CD1c-positive myeloid dendritic cell (primary cell): Measurements from ENCODE around the gene ABCD4.
"Not testable (repeated sequence)": the region's sequence is repeated elsewhere in the genome, so short reads cannot be mapped to it uniquely, and the experiment has no call there.

ENCODE experiments used
- DNase-seq: peaks from one replicate; pipeline ENCODE4 v3.0.0-alpha.2; 2016; ENCODE audit errors: extremely low spot score

Gene ABCD4

DNA sequence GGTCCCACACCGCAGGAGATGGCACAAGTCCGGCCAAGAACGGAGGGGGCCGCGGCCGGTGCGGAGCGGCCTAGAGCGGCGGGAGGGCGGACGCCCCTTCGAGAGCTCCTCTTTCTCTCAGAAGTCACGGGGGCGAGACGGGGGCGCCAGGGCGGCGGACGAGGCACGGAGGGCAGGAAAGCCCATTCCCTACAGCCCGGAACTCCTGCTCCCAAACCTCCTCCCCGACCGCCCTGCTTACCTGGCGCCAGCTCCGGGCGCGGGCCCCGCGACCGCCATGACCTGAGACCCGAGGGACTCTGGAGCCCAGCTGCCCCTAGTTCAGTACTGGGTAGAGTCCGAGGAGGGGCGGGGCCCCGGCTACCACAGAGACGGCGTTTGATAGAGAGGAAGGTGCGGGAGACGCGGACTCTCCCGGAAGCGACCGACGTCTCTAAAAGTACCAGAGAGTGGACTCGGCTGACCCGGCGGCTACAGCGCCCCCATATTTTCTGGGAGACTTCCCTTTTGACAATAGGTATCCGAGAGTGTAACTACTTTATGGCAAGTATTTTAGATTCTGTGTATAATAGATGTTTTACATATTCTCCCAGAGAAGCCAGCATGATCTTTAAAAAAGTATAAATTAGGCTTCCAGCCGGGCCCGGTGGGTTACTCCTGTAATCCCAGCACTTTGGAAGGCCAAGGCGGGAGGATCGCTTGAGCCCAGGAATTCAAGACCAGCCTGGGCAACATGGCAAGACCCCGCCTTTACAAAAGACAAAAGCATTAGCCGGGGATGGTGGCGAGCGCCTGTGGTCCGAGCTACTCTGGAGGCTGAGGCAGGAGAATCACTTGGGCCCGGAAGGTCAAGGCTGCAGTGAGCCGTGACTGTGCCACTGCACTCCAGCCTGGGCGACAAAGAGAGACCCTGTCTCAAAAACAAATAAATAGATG is at the start of gene ABCD4:
ABCD4 (minus strand) TSS at position 301 of the 936 bp plus-strand sequence; CDS start at position 279, 22 bp downstream.
- peak; percentile 89 for DNase-seq

- DNase-seq: no peak
These were observed 48.2 kb upstream of the ABCD4 start for GRCh38 chr14:74350928-74351323.

GRCh38 chr14:74350211-74350927 is 47.6 kb upstream of the ABCD4 start:
- DNase-seq: no peak

- DNase-seq: no peak
These were observed 47.0 kb upstream of the ABCD4 start for GRCh38 chr14:74349757-74350156.

DNA sequence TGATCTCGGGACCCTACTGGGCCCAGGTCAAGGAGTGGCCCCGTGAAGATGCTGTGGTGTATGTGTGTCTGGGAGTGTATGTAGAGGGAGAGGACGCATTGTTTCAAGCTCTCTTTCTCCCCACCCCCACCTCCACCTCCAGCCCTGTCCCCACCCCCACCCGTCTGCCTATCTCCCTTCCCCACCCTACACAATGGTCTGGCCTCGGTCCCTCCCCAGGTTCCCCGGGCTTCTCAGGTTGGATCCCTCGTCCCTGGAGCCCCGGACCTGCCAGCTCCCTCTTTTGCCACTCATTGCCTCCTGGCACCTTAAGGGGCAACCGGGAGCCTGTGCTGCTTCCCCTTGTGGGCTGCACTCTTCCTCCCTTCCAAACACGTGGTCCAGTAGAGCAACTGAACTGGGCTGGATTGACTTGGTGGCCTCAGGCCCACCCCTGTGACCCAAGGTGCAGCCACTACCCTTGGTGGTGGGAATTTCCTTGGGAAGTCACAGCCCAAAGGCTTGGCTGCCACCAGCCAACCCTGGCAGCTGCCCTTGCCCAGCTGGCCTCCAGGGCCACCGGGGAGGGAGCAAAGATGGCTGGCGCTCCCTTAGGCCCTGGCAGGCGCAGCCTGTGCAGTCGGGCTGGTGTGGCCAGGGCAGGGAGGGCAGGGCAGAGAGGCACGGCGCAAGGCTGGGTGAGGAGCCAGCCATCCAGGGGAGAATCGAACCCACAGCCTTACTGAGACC is 46.2 kb upstream of the ABCD4 start:
- DNase-seq: no peak

DNA sequence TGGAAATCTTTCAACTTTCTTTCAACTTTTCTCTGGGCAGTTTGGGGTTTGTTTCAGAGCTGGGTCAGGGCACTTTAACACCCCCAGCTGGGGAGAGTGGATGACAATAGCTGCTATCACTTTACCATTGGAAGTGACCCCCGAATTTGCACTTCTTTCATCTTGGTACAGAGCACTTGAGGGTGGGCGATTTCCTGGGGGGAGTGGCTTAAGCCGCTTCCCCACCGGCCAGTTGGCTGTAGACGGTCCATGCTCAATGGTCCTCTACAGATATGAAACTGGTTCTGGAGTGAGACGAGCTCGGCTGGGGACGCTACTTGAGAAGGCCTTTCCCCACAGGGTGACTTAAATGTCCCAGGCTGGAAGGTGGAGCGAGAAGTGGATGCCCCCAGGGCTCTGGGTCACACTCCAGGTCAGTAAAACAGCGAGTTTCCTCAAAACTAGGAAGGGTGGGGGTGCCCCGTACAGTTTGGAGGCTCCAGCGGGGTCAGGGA is 45.6 kb upstream of the ABCD4 start, which contains the start of gene VRTN:
VRTN (plus strand) TSS at position 231 of the 494 bp plus-strand sequence. CDS start 8,313 bp downstream, outside the sequence.
- DNase-seq: no peak

GRCh38 chr14:74347795-74348100 is 45.0 kb upstream of the ABCD4 start:
- no peak for DNase-seq

- DNase-seq: no peak
These were observed 44.5 kb upstream of the ABCD4 start for GRCh38 chr14:74347097-74347794.

- DNase-seq: no peak
These were observed 43.6 kb upstream of the ABCD4 start for GRCh38 chr14:74346341-74346740.

GRCh38 chr14:74333909-74334308 is 31.2 kb upstream of the ABCD4 start:
- DNase-seq: no peak

GRCh38 chr14:74329950-74330552 is 27.3 kb upstream of the ABCD4 start:
- DNase-seq: not testable (repeated sequence)

- DNase-seq: no peak
These were observed 23.8 kb upstream of the ABCD4 start for GRCh38 chr14:74326369-74327152.

DNA sequence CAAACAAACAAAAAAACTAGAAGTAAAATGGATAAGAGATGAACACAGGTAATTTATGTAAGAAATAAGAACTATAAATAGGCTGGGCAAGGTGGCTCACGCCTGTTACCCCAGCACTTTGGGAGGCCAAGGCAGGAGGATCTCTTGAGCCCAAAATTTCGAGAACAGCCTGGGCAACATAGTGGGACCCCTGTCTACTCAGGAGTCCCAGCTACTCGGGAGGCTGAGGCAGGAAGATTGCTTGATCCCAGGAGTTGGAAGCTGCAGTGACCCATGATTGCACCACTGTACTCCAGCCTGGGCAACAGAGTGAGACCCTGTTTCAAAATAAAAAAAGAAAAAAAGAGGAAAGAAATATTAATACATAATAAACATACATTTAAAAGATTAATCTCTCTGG is 22.7 kb upstream of the ABCD4 start:
- no peak for DNase-seq

GRCh38 chr14:74324931-74325361 is 22.2 kb upstream of the ABCD4 start:
- peak; percentile 54 for DNase-seq

- DNase-seq: no peak
These were observed 11.8 kb upstream of the ABCD4 start for GRCh38 chr14:74314576-74314975.

- no peak for DNase-seq
These were observed 10.9 kb upstream of the ABCD4 start for GRCh38 chr14:74313601-74314000.

- no peak for DNase-seq
These were observed 9.4 kb upstream of the ABCD4 start for GRCh38 chr14:74312161-74312560.

- DNase-seq: peak; percentile 45
These were observed 6.6 kb upstream of the ABCD4 start for GRCh38 chr14:74309125-74310022.

DNA sequence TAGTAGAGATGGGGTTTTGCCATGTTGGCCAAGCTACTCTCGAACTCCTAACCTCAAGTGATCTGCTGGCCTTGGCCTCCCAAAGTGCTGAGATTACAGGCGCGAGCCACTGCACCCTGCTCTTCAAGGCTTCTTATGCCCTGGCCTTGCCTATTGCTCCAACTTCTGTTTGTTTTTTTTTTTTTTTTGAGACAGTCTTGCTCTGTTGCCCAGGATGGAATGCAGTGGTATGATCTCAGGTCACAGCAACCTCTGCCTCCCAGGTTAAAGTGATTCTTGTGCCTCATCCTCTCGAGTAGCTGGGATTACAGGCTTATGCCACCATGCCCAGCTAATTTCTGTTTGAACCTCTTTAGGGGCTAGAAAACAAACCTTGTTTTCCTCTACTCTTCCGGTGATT is 6.0 kb upstream of the ABCD4 start:
- no peak for DNase-seq
